Calu3 (cell line): ENCODE results near the gene CNTLN. TPM values are rescaled to one million over a fixed set of nuclear protein-coding genes. Genes with fewer than 3 reads are reported as not detected.

Experiments
- BruUV-seq: library from RNA; stranded (reverse); fragments of 400-500 nt; replicated peaks from 2 replicates; lab custom pipeline; 2021; lab: Mats Ljungman, UMichigan
- CTCF ChIA-PET: fragments of 300-600 bp; sonication (Branson Sonifier 250); formaldehyde crosslinking; loops from one replicate; lab custom pipeline; 2022; ENCODE audit warnings: antibody characterized with exemption; lab: Charles Lee
- DNase-seq: peaks from one replicate; pipeline ENCODE4 v3.0.0; 2022
- H3K27ac Mint-ChIP-seq: one replicate; pipeline ENCODE4 v1.8.0; 2022; ENCODE audit warnings: mixed read lengths; ENCODE audit not compliant: unreplicated experiment
- H3K27me3 Mint-ChIP-seq: one replicate; pipeline ENCODE4 v1.8.0; 2022; ENCODE audit warnings: mixed read lengths; ENCODE audit not compliant: unreplicated experiment
- H3K36me3 Mint-ChIP-seq: one replicate; pipeline ENCODE4 v1.8.0; 2022; ENCODE audit warnings: mild to moderate bottlenecking, moderate library complexity, mixed read lengths; ENCODE audit not compliant: insufficient read depth, unreplicated experiment
- H3K4me1 Mint-ChIP-seq: one replicate; pipeline ENCODE4 v1.8.0; 2022; ENCODE audit warnings: mild to moderate bottlenecking, low read depth, mixed read lengths; ENCODE audit not compliant: unreplicated experiment
- H3K4me3 Mint-ChIP-seq: one replicate; pipeline ENCODE4 v1.8.0; 2022; ENCODE audit warnings: mild to moderate bottlenecking, low read depth, moderate library complexity, mixed read lengths; ENCODE audit not compliant: unreplicated experiment
- H3K9me3 Mint-ChIP-seq: one replicate; pipeline ENCODE4 v1.8.0; 2022; ENCODE audit warnings: low read depth, mixed read lengths; ENCODE audit not compliant: unreplicated experiment
- CTCF ChIP-seq: fragments of 200-600 bp; IDR thresholded peaks from one replicate; pipeline ENCODE4 v1.8.0; 2022; ENCODE audit warnings: antibody characterized with exemption; ENCODE audit not compliant: unreplicated experiment
- intact Hi-C: fragments of 100-400 bp; cut with micrococcal nuclease; formaldehyde crosslinking; loops from one replicate; pipeline ENCODE4 v1.10.0; 2022; ENCODE audit not compliant: unreplicated experiment
- total RNA-seq: library from RNA; stranded (reverse); gene quantifications from 2 replicates; pipeline ENCODE4 v1.2.3, GENCODE V29; 2022

Gene CNTLN
- total RNA-seq, 1 experiment from 2014 or later, result 6.7 TPM

- BruUV-seq, result no TSS peak
- no peaks in the 10 kb centered on the region for H3K27me3 Mint-ChIP-seq
- no peaks in the 10 kb centered on the region for H3K9me3 Mint-ChIP-seq
- CTCF ChIA-PET, result no interaction called here
- H3K4me1 Mint-ChIP-seq, result no peaks in the 10 kb centered on the region
- H3K4me3 Mint-ChIP-seq, result no peak overlapping the region
- no peak overlapping the region for H3K27ac Mint-ChIP-seq
- H3K36me3 Mint-ChIP-seq, result no peaks in the 10 kb centered on the region
- TF ChIP-seq CTCF, result no peak
- intact Hi-C loops, result no loop called here
- DNase-seq, result no peak
These were observed 280.1 kb downstream of the CNTLN start for GRCh38 chr9:17414986-17415385.

GRCh38 chr9:17422994-17423680 is 288.3 kb downstream of the CNTLN start:
- TF ChIP-seq CTCF, result no peak
- Mint-ChIP-seq H3K27me3 (no peaks in the 10 kb centered on the region), H3K4me3 (no peak overlapping the region), H3K36me3 (no peaks in the 10 kb centered on the region), H3K4me1 (no peaks in the 10 kb centered on the region), H3K27ac (no peak overlapping the region), H3K9me3 (no peaks in the 10 kb centered on the region)
- intact Hi-C loops, result no loop called here
- no peak for DNase-seq
- CTCF ChIA-PET, result no interaction called here
- no TSS peak for BruUV-seq

GRCh38 chr9:17423681-17424011 is 288.8 kb downstream of the CNTLN start:
- DNase-seq, result no peak
- intact Hi-C loops, result no loop called here
- CTCF ChIA-PET, result no interaction called here
- Mint-ChIP-seq H3K27me3 (no peaks in the 10 kb centered on the region), H3K4me1 (no peaks in the 10 kb centered on the region), H3K36me3 (no peaks in the 10 kb centered on the region), H3K4me3 (no peak overlapping the region), H3K27ac (no peak overlapping the region), H3K9me3 (no peaks in the 10 kb centered on the region)
- BruUV-seq, result no TSS peak
- TF ChIP-seq CTCF, result no peak

GRCh38 chr9:17425384-17425783 is 290.5 kb downstream of the CNTLN start:
- Mint-ChIP-seq H3K4me3 (no peak overlapping the region), H3K27ac (no peak overlapping the region), H3K36me3 (no peaks in the 10 kb centered on the region), H3K4me1 (no peaks in the 10 kb centered on the region), H3K27me3 (no peaks in the 10 kb centered on the region), H3K9me3 (no peaks in the 10 kb centered on the region)
- CTCF ChIA-PET, result no interaction called here
- no peak for TF ChIP-seq CTCF
- no peak for DNase-seq
- no TSS peak for BruUV-seq
- intact Hi-C loops, result no loop called here
